Stimulated activated CD8-positive, alpha-beta memory T cell treated with anti-CD3 and anti-CD28 coated beads, Interleukin-15, amount 100 ng/mL, for 24 hours (primary cell): ENCODE measurements around the gene MYO1G.

Experiments
- DNase-seq: peaks from one replicate; pipeline ENCODE4 v3.0.0-alpha.2; 2020; ENCODE audit warnings: low read depth

Gene MYO1G

GRCh38 chr7:44980393-44981034, 1.7 kb upstream of the MYO1G start:
- DNase-seq, result no peak

- no peak for DNase-seq
Observed at GRCh38 chr7:44979481-44980392, 922 bp upstream of the MYO1G start.

GRCh38 chr7:44977959-44978335, 868 bp downstream of the MYO1G start:
- DNase-seq, result no peak

- no peak for DNase-seq
Observed at GRCh38 chr7:44977304-44977958, 1.4 kb downstream of the MYO1G start.

- no peak for DNase-seq
Observed at GRCh38 chr7:44976746-44977196, 2.0 kb downstream of the MYO1G start.

GRCh38 chr7:44976040-44976745, 2.6 kb downstream of the MYO1G start:
- no peak for DNase-seq

- no peak for DNase-seq
Observed at GRCh38 chr7:44975331-44976039, 3.3 kb downstream of the MYO1G start.

GRCh38 chr7:44974549-44974948, 4.3 kb downstream of the MYO1G start:
- no peak for DNase-seq

- DNase-seq, result no peak
Observed at GRCh38 chr7:44973610-44974401, 5.0 kb downstream of the MYO1G start.

- DNase-seq, result no peak
Observed at GRCh38 chr7:44972562-44972961, 6.3 kb downstream of the MYO1G start.

GRCh38 chr7:44971902-44972441, 6.8 kb downstream of the MYO1G start:
- DNase-seq, result no peak

GRCh38 chr7:44971188-44971901, 7.5 kb downstream of the MYO1G start:
- no peak for DNase-seq

- DNase-seq, result no peak
Observed at GRCh38 chr7:44970523-44971051, 8.2 kb downstream of the MYO1G start.

- DNase-seq, result no peak
Observed at GRCh38 chr7:44969701-44970522, 8.9 kb downstream of the MYO1G start.

GRCh38 chr7:44969049-44969700, 9.6 kb downstream of the MYO1G start:
- no peak for DNase-seq

- no peak for DNase-seq
Observed at GRCh38 chr7:44967571-44968446, 11.0 kb downstream of the MYO1G start.
